NCI-H2107 treated with DMSO at 0.1 percent for 48 hours (cell line): ENCODE measurements around the gene GP2.
"Not testable (repeated sequence)": the region's sequence is repeated elsewhere in the genome, so short reads cannot be mapped to it uniquely, and the experiment has no call there.

ENCODE experiments used
- DNase-seq: peaks from one replicate; lab custom pipeline; 2025; ENCODE audit not compliant: unreplicated experiment; lab: John Stamatoyannopoulos, UW

The GP2 gene

DNA sequence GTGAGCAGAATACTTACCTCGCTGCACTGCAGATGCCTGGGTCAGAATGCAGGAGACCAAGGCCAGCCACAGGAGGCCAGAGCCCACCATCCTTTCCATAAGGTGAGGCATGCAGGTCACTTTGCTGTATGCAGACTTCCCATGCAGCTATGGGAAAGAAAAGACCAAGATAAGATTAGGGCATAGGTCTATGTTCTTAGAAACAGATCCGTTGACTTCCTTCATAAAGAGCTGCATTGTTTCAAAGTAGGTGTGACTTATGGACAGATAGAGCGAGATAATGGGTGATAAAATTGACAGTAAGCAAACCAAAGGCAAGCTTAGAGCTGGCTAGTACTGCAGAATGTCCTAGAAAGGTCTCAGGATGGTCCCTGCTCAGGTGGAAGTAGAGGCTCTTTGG, 992 bp downstream of the GP2 start:
- no peak for DNase-seq

- no peak for DNase-seq
Measured at GRCh38 chr16:20325005-20325404, 2.3 kb downstream of the GP2 start.

- peak; percentile 70 for DNase-seq
Measured at GRCh38 chr16:20323591-20324117, 3.7 kb downstream of the GP2 start.

- no peak for DNase-seq
Measured at GRCh38 chr16:20322696-20323095, 4.6 kb downstream of the GP2 start.

- no peak for DNase-seq
Measured at GRCh38 chr16:20321671-20322070, 5.6 kb downstream of the GP2 start.

DNA sequence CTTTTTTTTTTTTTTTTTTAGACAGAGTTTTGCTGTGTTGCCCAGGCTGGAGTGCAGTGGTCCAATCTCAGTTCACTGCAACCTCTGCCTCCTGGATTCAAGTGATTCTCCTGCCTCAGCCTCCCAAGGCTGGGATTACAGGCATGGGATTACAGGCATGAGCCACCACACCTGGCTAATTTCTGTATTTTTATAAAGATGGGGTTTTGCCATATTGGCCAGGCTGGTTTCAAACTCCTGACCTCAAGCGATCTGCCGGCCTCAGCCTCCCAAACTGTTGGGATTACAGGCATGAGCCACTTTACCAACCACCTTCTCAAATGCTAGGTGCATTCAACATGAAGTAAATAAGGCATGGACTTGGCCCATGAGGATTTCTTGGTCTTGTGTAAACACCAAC, 6.3 kb downstream of the GP2 start:
- DNase-seq, result not testable (repeated sequence)

DNA sequence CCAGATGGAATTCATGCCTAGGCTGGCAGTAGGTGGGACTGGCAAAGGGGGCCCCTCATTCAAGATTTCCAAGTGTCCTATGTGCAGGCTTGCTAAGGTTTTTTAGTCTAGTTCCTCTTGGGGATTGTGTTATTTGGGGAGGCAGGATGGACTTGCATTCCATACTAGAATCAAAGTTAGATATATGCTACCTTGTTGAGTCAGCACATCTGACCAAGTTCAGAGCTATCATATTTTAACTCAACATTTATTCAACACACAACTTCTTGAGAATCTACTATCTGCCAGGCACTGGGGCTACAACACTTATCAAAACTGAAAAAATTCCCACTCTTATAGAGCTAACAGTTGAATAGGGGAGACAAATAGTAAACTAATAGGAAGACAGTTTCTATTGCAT, 6.7 kb downstream of the GP2 start:
- DNase-seq, result no peak

DNA sequence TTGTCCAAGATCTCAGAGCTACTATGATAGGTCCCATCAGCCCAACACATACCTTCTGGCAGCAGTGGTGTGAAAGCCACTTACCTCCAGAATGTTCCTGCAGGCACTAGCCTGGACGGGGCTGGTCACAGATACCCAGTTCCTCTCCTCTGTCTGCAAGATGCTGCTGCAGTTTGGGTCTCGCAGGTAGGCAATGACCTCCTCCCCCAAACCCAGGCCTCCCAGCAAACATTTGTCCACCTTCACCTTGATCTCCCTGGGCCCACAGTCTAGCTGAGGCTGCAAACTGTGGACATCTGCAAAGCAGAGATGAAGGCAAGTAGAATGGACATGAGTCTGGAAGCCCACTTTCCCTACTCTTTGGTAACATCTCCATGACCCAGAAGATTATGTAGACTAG, 7.1 kb downstream of the GP2 start:
- DNase-seq, result no peak

GRCh38 chr16:20319406-20319805, 7.9 kb downstream of the GP2 start:
- DNase-seq, result no peak

DNA sequence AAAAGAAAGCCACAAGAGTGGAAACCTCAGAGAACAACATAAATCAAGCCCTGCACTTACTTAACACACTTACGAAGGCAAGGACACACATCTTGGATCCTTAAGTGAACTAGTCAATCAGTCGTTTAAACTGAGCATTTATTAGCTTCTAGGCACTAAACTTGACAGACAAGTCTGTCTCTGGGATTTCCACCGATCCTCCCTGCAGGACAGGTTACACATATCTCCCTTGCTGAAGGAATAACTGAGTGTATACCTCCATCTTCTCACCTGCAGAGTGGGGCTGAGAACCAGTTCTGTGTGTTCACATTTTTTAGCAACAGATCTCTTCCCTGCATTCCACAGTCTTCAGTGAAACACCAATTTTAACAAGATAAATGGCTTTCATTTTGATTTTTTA, 8.9 kb downstream of the GP2 start:
- no peak for DNase-seq

- no peak for DNase-seq
Measured at GRCh38 chr16:20318006-20318405, 9.3 kb downstream of the GP2 start.

DNA sequence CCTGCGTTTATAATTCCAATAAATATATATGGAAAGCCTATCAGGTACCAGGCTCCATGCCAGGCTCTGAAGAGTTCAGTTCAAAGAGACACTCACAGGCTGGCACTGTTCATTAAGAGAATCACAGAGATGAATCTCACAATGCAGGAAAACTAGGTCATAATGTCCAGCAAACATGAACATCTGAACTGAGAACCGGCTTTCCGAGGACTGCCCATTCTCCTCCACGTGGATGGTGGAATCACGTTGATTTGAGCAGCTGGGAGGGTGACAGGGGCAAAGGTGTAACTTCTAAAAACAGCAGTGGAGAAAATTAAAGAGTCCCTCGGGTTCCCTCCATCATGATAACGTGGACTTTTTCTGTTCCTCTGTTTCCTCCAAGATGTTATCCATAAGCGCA, 10.2 kb downstream of the GP2 start:
- DNase-seq, result no peak

DNA sequence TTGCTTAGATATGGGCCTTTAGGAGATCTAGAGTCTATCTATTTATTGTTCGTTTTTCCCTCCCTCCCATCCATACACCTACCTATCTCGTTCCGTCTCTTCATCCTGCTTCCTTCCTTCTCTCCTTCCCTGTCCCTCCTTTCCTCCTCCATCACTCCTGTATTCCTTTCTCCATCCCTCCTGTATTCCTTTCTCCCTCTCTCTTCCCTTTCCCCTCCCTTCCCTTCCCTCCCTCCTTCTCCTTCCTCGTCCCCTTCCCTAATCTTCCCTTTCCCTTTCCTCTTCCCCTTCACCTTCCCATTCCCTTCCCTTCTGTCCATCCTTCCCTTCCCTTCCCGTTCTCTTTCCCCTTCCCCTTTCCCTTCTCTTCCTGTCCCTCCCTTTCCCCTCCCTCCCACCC, 10.6 kb downstream of the GP2 start:
- no peak for DNase-seq

GRCh38 chr16:20315764-20316163, 11.5 kb downstream of the GP2 start:
- DNase-seq, result no peak

DNA sequence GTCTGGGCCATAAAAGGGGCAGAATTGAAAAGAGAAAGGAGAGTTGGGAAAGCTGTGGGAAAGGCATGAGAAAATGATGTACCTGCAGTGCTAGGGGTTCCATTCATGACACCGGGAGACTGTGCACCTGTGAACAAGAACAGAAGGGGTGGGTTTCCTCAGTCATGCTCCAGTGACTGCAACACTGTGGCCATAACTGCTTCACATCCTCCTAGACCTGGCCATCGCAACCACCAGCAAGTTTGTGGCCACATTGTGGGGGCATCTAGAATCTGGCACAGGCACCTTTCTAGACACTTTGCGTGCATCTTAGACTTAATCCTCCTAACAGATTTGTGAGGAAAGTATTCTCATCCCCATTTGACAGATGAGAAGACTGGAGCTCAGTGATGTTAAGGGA, 12.7 kb downstream of the GP2 start:
- no peak for DNase-seq

GRCh38 chr16:20313741-20314140, 13.6 kb downstream of the GP2 start:
- DNase-seq, result no peak

- DNase-seq, result not testable (repeated sequence)
Measured at GRCh38 chr16:20312536-20313095, 14.7 kb downstream of the GP2 start.

DNA sequence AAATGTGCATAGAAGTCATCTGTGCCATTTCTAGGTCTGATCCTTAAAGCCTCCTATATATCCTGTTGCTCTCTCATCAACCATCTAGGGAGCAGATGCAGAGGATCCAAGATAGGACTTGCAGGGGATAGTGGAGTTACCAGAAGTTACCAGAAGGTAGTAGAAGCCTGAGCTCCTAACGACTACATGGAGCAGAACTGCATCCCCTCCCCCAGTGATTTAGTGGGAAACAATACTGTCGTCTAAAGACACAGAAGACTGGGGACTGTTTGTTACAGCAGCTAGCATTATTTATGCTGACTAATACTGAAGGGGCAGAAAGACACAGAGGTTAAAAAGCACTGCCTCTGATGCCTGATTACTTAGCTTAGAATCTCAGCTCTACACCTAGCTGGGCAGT, 15.8 kb downstream of the GP2 start:
- DNase-seq, result no peak

GRCh38 chr16:20310421-20311395, 16.6 kb downstream of the GP2 start:
- no peak for DNase-seq

- no peak for DNase-seq
Measured at GRCh38 chr16:20309786-20310185, 17.5 kb downstream of the GP2 start.

DNA sequence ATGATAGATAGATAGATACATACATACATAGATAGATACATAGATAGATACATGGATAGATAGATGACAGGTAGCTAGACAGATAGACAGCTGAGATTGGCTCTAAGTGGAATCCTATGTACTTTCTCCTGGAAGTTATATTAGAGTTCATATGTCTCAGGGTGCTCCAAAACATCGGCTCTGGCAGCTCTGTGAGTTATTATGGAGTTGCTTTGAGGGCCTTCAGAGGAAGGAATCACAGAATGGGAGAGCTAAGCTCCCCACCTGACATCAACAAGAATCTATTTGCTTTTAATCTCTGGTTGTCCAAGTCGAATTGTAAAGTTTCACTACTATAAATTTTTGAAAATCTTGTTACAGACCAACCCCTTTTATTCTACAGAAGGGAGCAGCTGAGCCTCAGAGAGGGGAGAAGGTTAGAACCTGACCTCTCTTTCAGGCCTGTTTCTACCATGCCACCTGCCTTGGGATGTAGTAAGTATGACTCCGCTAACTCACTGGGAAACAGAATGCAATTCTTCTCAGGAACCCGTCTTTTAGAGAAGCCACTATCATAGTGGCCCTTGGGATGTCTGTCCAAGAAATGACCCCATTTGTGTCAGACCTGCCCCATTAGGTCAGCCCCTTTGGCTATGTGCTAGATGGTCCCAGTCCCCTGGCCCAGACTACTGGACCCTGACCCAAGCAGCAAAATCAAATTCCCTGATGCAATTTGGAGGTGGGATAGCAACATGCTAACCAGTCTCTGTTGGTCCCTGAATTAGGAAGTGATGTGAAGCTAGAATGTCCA, 18.3 kb downstream of the GP2 start:
- DNase-seq, result no peak

- no peak for DNase-seq
Measured at GRCh38 chr16:20308266-20308665, 19.0 kb downstream of the GP2 start.
